IMR-90 (cell line): Measurements from ENCODE around the gene TXNL4A. TPM values are rescaled to one million over a fixed set of nuclear protein-coding genes. Genes with fewer than 3 reads are reported as not detected.

Source experiments
- ATAC-seq: fragments of 200-7000 bp; cut with Tn5 transposase; 2 replicates; pipeline ENCODE4 v1.9.1; 2020; ENCODE audit warnings: low read depth, mild to moderate bottlenecking, moderate library complexity
- BruUV-seq: library from RNA; stranded (reverse); fragments of 400-500 nt; replicated peaks from 2 replicates; lab custom pipeline; 2021; lab: Mats Ljungman, UMichigan
- CTCF ChIA-PET: fragments of 300-600 bp; formaldehyde crosslinking; extraction: SDS; loops from one replicate; lab custom pipeline; 2021; ENCODE audit warnings: antibody characterized with exemption; lab: Yijun Ruan, JAX
- POLR2A ChIA-PET: fragments of 300-600 bp; sonication (Branson Sonifier 250); formaldehyde crosslinking; loops from one replicate; lab custom pipeline; 2022; ENCODE audit warnings: antibody characterized with exemption; ENCODE audit not compliant: unreplicated experiment; lab: Charles Lee
- DNase-seq: peaks from one replicate; pipeline ENCODE4 v3.0.0; 2013
- H2AFZ ChIP-seq: replicated peaks from 2 replicates; pipeline ENCODE3; 2013; ENCODE audit warnings: low read length, mild to moderate bottlenecking; ENCODE audit not compliant: poor library complexity
- H2AK5ac ChIP-seq: 2 replicates; pipeline ENCODE4 v1.6.1; 2013; ENCODE audit warnings: low read depth, low read length, inconsistent platforms
- H2AK9ac ChIP-seq: replicated peaks from 2 replicates; pipeline ENCODE3; 2013; ENCODE audit warnings: mild to moderate bottlenecking, low read depth, low read length, moderate library complexity; ENCODE audit not compliant: poor library complexity
- H2BK120ac ChIP-seq: 2 replicates; pipeline ENCODE4 v1.6.1; 2013; ENCODE audit warnings: low read depth, low read length, inconsistent platforms
- H2BK15ac ChIP-seq: 3 replicates; pipeline ENCODE4 v1.6.1; 2013; ENCODE audit warnings: low read depth, low read length, inconsistent platforms
- H2BK20ac ChIP-seq: 2 replicates; pipeline ENCODE4 v1.6.1; 2013; ENCODE audit warnings: low read depth, mild to moderate bottlenecking, inconsistent platforms, low read length, moderate library complexity
- H2BK5ac ChIP-seq: 2 replicates; pipeline ENCODE4 v1.6.1; 2013; ENCODE audit warnings: mild to moderate bottlenecking, low read depth, low read length, inconsistent platforms; ENCODE audit not compliant: poor library complexity, severe bottlenecking
- H3K14ac ChIP-seq: replicated peaks from 2 replicates; pipeline ENCODE4 v1.6.1; 2013; ENCODE audit warnings: low read depth, low read length, inconsistent platforms
- H3K18ac ChIP-seq: 2 replicates; pipeline ENCODE4 v1.6.1; 2013; ENCODE audit warnings: low read depth, low read length, control low read depth
- H3K23ac ChIP-seq: 2 replicates; pipeline ENCODE4 v1.6.1; 2013; ENCODE audit warnings: low read depth, low read length, inconsistent platforms
- H3K27ac ChIP-seq: 2 replicates; pipeline ENCODE4 v1.5.1; 2013; ENCODE audit warnings: mild to moderate bottlenecking, control low read depth, low read length; ENCODE audit not compliant: insufficient read depth
- H3K27me3 ChIP-seq: 2 replicates; pipeline ENCODE4 v1.6.1; 2013; ENCODE audit warnings: low read length; ENCODE audit not compliant: control insufficient read depth, insufficient read depth
- H3K36me3 ChIP-seq: 2 replicates; pipeline ENCODE4 v1.6.1; 2013; ENCODE audit warnings: low read length, mixed read lengths; ENCODE audit not compliant: control insufficient read depth, insufficient read depth
- H3K4ac ChIP-seq: 2 replicates; pipeline ENCODE4 v1.6.1; 2013; ENCODE audit warnings: low read depth, low read length, inconsistent platforms
- H3K4me1 ChIP-seq: 2 replicates; pipeline ENCODE4 v1.6.1; 2013; ENCODE audit warnings: low read length, mixed read lengths; ENCODE audit not compliant: control insufficient read depth, insufficient read depth
- H3K4me2 ChIP-seq: 2 replicates; pipeline ENCODE4 v1.6.1; 2013; ENCODE audit warnings: low read depth, mild to moderate bottlenecking, control low read depth, low read length, moderate library complexity
- H3K4me3 ChIP-seq: 2 replicates; pipeline ENCODE4 v1.5.1; 2013; ENCODE audit warnings: low read depth, mild to moderate bottlenecking, control low read depth, low read length, moderate library complexity; ENCODE audit not compliant: insufficient read depth
- H3K56ac ChIP-seq: 2 replicates; pipeline ENCODE4 v1.6.1; 2013; ENCODE audit warnings: low read length, inconsistent platforms; ENCODE audit not compliant: insufficient read depth; ENCODE audit errors: extremely low read depth
- H3K79me1 ChIP-seq, 2 experiments: 2 replicates each; pipeline ENCODE4 v1.6.1; 2013; ENCODE audit warnings: low read length in 2 of 2, inconsistent platforms in 1 of 2, low read depth in 1 of 2
- H3K9ac ChIP-seq: 2 replicates; pipeline ENCODE4 v1.6.1; 2013; ENCODE audit warnings: low read depth, low read length, control low read depth
- H3K9me1 ChIP-seq: 2 replicates; pipeline ENCODE4 v1.6.1; 2013; ENCODE audit warnings: low read length, inconsistent platforms; ENCODE audit not compliant: insufficient read depth
- H3K9me3 ChIP-seq: 2 replicates; pipeline ENCODE4 v1.6.1; 2013; ENCODE audit warnings: low read length; ENCODE audit not compliant: control insufficient read depth, insufficient read depth
- H4K20me1 ChIP-seq: 2 replicates; pipeline ENCODE4 v1.6.1; 2013; ENCODE audit warnings: low read length, inconsistent platforms; ENCODE audit not compliant: insufficient read depth
- H4K5ac ChIP-seq: 2 replicates; pipeline ENCODE4 v1.6.1; 2013; ENCODE audit warnings: mild to moderate bottlenecking, low read depth, low read length, control low read depth
- H4K8ac ChIP-seq, 2 experiments: 2 replicates each; pipeline ENCODE4 v1.6.1; 2013; ENCODE audit warnings: low read depth in 2 of 2, low read length in 2 of 2, control low read depth in 1 of 2, inconsistent platforms in 1 of 2
- H4K91ac ChIP-seq: 2 replicates; pipeline ENCODE4 v1.6.1; 2013; ENCODE audit warnings: low read depth, low read length, inconsistent platforms; ENCODE audit not compliant: insufficient read depth
- BHLHE40 ChIP-seq: fragments of 150-350 bp; IDR thresholded peaks from 2 replicates; pipeline ENCODE4 v1.6.1; 2016; ENCODE audit warnings: mild to moderate bottlenecking, low read depth, low read length
- CEBPB ChIP-seq: IDR thresholded peaks from 2 replicates; pipeline ENCODE4 v1.6.1; 2012; ENCODE audit warnings: low read depth, low read length, improper control_type of control experiment
- CHD1 ChIP-seq: IDR thresholded peaks from 2 replicates; pipeline ENCODE4 v1.6.1; 2012; ENCODE audit warnings: low read depth, low read length, improper control_type of control experiment
- FOS ChIP-seq: fragments of 150-350 bp; IDR thresholded peaks from 2 replicates; pipeline ENCODE4 v1.6.1; 2016; ENCODE audit warnings: low read depth, low read length
- MAFK ChIP-seq: IDR thresholded peaks from 2 replicates; pipeline ENCODE4 v1.6.1; 2012; ENCODE audit warnings: low read depth, low read length, improper control_type of control experiment
- MAZ ChIP-seq: IDR thresholded peaks from 2 replicates; pipeline ENCODE4 v1.6.1; 2012; ENCODE audit warnings: low read depth, mild to moderate bottlenecking, low read length, improper control_type of control experiment, moderate library complexity, borderline replicate concordance
- MXI1 ChIP-seq: IDR thresholded peaks from 2 replicates; pipeline ENCODE4 v1.6.1; 2012; ENCODE audit warnings: low read depth, mild to moderate bottlenecking, low read length, moderate library complexity, borderline replicate concordance
- NFE2L2 ChIP-seq: fragments of 150-350 bp; IDR thresholded peaks from 2 replicates; pipeline ENCODE4 v1.6.1; 2016; ENCODE audit warnings: low read depth, mild to moderate bottlenecking, low read length
- POLR2A ChIP-seq: IDR thresholded peaks from 2 replicates; pipeline ENCODE4 v1.6.1; 2012; ENCODE audit warnings: mild to moderate bottlenecking, low read depth, low read length
- RAD21 ChIP-seq: IDR thresholded peaks from 2 replicates; pipeline ENCODE4 v1.6.1; 2012; ENCODE audit warnings: low read length, improper control_type of control experiment
- RCOR1 ChIP-seq: IDR thresholded peaks from 2 replicates; pipeline ENCODE4 v1.6.1; 2012; ENCODE audit warnings: mild to moderate bottlenecking, low read length, improper control_type of control experiment; ENCODE audit not compliant: insufficient replicate concordance
- RFX5 ChIP-seq: IDR thresholded peaks from 2 replicates; pipeline ENCODE4 v1.8.0; 2012; ENCODE audit warnings: low read depth, mild to moderate bottlenecking, low read length, moderate library complexity
- SMC3 ChIP-seq: fragments of 150-350 bp; IDR thresholded peaks from 2 replicates; pipeline ENCODE4 v1.6.1; 2016; ENCODE audit warnings: low read depth, mild to moderate bottlenecking, antibody characterized with exemption, low read length, moderate library complexity
- WGBS, 2 experiments: methylation state at CpG; one replicate each; pipeline versions ENCODE4 v1.1.5 to v1.1.7; 2013; ENCODE audit warnings: missing lambda C conversion rate in 2 of 2; ENCODE audit not compliant: insufficient read length in 1 of 2; ENCODE audit errors: extremely low coverage in 2 of 2; 5-methylcytosine and 5-hydroxymethylcytosine counted together
- dilution Hi-C: fragments of 300-500 bp; cut with HindIII; formaldehyde crosslinking; loops from one replicate; pipeline ENCODE4 v1.14.3; 2018; ENCODE audit warnings: low sequenced_read_pairs; ENCODE audit not compliant: unreplicated experiment
- in situ Hi-C: fragments of 300-500 bp; cut with MboI; formaldehyde crosslinking; loops from 3 replicates; pipeline ENCODE4 v1.14.3; 2019; ENCODE audit warnings: low sequenced_read_pairs, inconsistent platforms, mixed read lengths
- intact Hi-C: fragments of 100-400 bp; cut with micrococcal nuclease; formaldehyde crosslinking; loops from 2 replicates; pipeline ENCODE4 v1.10.0; 2022
- polyA plus RNA-seq, 3 experiments: library from polyadenylated mRNA; depleted of rRNA; stranded (reverse); fragments of >200 nt; gene quantifications; 2 replicates each; pipeline ENCODE4 v1.2.3, GENCODE V29; 2012; ENCODE audit warnings: low replicate concordance in 1 of 3
- total RNA-seq: library from RNA; depleted of rRNA; stranded (reverse); fragments of >200 nt; gene quantifications from 2 replicates; pipeline ENCODE4 v1.2.3, GENCODE V29; 2012
- TF ChIP-seq, protein P1 (sequence below): fragments of 150-350 bp; IDR thresholded peaks from 2 replicates; pipeline ENCODE4 v1.6.1; 2016; ENCODE audit warnings: low read depth, mild to moderate bottlenecking, low read length, moderate library complexity, borderline replicate concordance
- TF ChIP-seq, protein P2 (sequence below): conservative IDR thresholded peaks from 2 replicates; pipeline ENCODE4 v1.5.1; 2012; ENCODE audit warnings: mild to moderate bottlenecking, low read depth, low read length, improper control_type of control experiment
- TF ChIP-seq, protein P3 (sequence below): fragments of 150-350 bp; IDR thresholded peaks from 2 replicates; pipeline ENCODE4 v1.6.1; 2017; ENCODE audit warnings: mild to moderate bottlenecking, antibody characterized with exemption, low read length, low read depth

TXNL4A gene
- total and polyA plus RNA-seq, 2 of the 4 experiments (the other 2 are of a cell fraction), result 38.7 to 103 TPM

DNA sequence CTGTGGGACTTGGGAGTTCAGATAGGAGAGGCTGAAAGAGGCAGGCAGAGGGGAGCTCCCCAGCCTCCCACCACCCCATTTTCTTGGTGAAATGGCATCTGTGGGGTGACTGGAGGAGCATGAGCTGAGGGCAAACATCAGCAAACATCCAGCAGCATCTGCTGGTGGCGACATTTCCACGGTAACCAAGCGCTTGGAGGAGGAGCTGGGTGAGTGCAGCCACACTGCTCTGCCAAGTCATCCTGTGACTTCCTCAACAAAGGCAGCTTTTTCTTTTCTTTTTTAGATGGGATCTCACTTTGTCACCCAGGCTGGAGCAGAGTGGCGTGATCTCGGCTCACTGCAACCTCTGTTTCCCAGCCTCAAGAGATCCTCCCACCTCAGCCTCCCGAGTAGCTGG, 5.6 kb downstream of the TXNL4A start:
- no peak for TF ChIP-seq CHD1
- TF ChIP-seq RAD21, result no peak
- no peak for TF ChIP-seq MAFK
- no peak for TF ChIP-seq BHLHE40
- TF ChIP-seq SMC3, result no peak
- TF ChIP-seq, protein P1, sequence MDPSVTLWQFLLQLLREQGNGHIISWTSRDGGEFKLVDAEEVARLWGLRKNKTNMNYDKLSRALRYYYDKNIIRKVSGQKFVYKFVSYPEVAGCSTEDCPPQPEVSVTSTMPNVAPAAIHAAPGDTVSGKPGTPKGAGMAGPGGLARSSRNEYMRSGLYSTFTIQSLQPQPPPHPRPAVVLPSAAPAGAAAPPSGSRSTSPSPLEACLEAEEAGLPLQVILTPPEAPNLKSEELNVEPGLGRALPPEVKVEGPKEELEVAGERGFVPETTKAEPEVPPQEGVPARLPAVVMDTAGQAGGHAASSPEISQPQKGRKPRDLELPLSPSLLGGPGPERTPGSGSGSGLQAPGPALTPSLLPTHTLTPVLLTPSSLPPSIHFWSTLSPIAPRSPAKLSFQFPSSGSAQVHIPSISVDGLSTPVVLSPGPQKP, result no peak
- no peak for TF ChIP-seq MXI1
- no peak for TF ChIP-seq POLR2A
- TF ChIP-seq, protein P2, sequence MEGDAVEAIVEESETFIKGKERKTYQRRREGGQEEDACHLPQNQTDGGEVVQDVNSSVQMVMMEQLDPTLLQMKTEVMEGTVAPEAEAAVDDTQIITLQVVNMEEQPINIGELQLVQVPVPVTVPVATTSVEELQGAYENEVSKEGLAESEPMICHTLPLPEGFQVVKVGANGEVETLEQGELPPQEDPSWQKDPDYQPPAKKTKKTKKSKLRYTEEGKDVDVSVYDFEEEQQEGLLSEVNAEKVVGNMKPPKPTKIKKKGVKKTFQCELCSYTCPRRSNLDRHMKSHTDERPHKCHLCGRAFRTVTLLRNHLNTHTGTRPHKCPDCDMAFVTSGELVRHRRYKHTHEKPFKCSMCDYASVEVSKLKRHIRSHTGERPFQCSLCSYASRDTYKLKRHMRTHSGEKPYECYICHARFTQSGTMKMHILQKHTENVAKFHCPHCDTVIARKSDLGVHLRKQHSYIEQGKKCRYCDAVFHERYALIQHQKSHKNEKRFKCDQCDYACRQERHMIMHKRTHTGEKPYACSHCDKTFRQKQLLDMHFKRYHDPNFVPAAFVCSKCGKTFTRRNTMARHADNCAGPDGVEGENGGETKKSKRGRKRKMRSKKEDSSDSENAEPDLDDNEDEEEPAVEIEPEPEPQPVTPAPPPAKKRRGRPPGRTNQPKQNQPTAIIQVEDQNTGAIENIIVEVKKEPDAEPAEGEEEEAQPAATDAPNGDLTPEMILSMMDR, result no peak
- TF ChIP-seq MAZ, result no peak
- TF ChIP-seq RCOR1, result no peak
- TF ChIP-seq CEBPB, result no peak
- no peak for TF ChIP-seq RFX5
- no peak for TF ChIP-seq NFE2L2
- TF ChIP-seq FOS, result no peak
- TF ChIP-seq, protein P3, sequence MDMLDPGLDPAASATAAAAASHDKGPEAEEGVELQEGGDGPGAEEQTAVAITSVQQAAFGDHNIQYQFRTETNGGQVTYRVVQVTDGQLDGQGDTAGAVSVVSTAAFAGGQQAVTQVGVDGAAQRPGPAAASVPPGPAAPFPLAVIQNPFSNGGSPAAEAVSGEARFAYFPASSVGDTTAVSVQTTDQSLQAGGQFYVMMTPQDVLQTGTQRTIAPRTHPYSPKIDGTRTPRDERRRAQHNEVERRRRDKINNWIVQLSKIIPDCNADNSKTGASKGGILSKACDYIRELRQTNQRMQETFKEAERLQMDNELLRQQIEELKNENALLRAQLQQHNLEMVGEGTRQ, result no peak
- dilution Hi-C loops (no loop called here), intact Hi-C loops (no loop called here), in situ Hi-C loops (no loop called here)
- Histone ChIP-seq H2BK20ac (no peak overlapping the region), H3K9me3 (no peaks in the 10 kb centered on the region), H3K9ac (no peak overlapping the region), H4K8ac (no peak overlapping the region), H3K14ac (no peak overlapping the region), H2AK9ac (no peak overlapping the region), H3K9me1 (peaks cover 22% of the 10 kb centered on the region), H3K56ac (no peak overlapping the region), H4K20me1 (peaks cover 90% of the 10 kb centered on the region), H2BK5ac (no peak overlapping the region), H4K91ac (no peak overlapping the region), H3K4me2 (no peak overlapping the region), H4K5ac (no peak overlapping the region), H3K27ac (no peak overlapping the region), H3K4me3 (no peak overlapping the region), H2AK5ac (no peak overlapping the region), H3K23ac (peak overlapping the region; percentile 32; the same call in 1 of the 2 replicates), H3K4ac (no peak overlapping the region), H3K18ac (no peak overlapping the region), H3K27me3 (no peaks in the 10 kb centered on the region), H2AFZ (no peak overlapping the region), H3K36me3 (peaks cover 18% of the 10 kb centered on the region), H2BK15ac (no peak overlapping the region), H2BK120ac (no peak overlapping the region), H3K4me1 (peaks cover 16% of the 10 kb centered on the region), H3K79me1 (peaks cover 16 to 75% of the 10 kb centered on the region in 2 experiments)
- POLR2A ChIA-PET, result no interaction called here
- no TSS peak for BruUV-seq
- peak; percentile 55 for DNase-seq
- CTCF ChIA-PET, result no interaction called here
- whole genome bisulfite sequencing, 2 experiments, result 92% methylated on average over 2 of the region's 6 CpGs; no CpG with 5 or more reads in 1 of the 2 experiments
- peak; percentile 43; the same call in 1 of the 2 replicates for ATAC-seq
